ENCODE measurements around the gene DDIT4. TPM values are rescaled to one million over a fixed set of nuclear protein-coding genes. Genes with fewer than 3 reads are reported as not detected.

Gene DDIT4
- total RNA-seq, 1 experiment from 2014 or later: 326 TPM

GRCh38 chr10:72320676-72321247, 47.0 kb downstream of the DDIT4 start:
- Mint-ChIP-seq H3K27ac (ENCODE audit: unreplicated experiment) (peak overlapping the region; percentile 98), H3K36me3 (ENCODE audit: insufficient read depth, unreplicated experiment) (peaks cover 48% of the 10 kb centered on the region), H3K4me1 (ENCODE audit: low read depth, unreplicated experiment) (peaks cover 83% of the 10 kb centered on the region), H3K27me3 (ENCODE audit: unreplicated experiment) (no peaks in the 10 kb centered on the region), H3K4me3 (ENCODE audit: low read depth, unreplicated experiment) (peak overlapping the region; percentile 46), H3K9me3 (ENCODE audit: low read depth, unreplicated experiment) (no peaks in the 10 kb centered on the region)
- TF ChIP-seq CTCF (IDR thresholded peaks at IDR 0.05; ENCODE audit: unreplicated experiment): no peak
- BruUV-seq (replicated peaks): no TSS peak
- intact Hi-C loops (cut with micrococcal nuclease; ENCODE audit: unreplicated experiment): loop anchor here (2.0 kb wide), 1 partner anchor 28 kb away; no protein-coding TSS in a partner anchor
- peak; percentile 82 for DNase-seq
- CTCF ChIA-PET: interaction anchor here (0.6 to 4.3 kb wide), 9 partner anchors 9 to 711 kb away, joined by 3 to 53 read pairs (median 13); partner anchors contain the start of gene DDIT4

DNA sequence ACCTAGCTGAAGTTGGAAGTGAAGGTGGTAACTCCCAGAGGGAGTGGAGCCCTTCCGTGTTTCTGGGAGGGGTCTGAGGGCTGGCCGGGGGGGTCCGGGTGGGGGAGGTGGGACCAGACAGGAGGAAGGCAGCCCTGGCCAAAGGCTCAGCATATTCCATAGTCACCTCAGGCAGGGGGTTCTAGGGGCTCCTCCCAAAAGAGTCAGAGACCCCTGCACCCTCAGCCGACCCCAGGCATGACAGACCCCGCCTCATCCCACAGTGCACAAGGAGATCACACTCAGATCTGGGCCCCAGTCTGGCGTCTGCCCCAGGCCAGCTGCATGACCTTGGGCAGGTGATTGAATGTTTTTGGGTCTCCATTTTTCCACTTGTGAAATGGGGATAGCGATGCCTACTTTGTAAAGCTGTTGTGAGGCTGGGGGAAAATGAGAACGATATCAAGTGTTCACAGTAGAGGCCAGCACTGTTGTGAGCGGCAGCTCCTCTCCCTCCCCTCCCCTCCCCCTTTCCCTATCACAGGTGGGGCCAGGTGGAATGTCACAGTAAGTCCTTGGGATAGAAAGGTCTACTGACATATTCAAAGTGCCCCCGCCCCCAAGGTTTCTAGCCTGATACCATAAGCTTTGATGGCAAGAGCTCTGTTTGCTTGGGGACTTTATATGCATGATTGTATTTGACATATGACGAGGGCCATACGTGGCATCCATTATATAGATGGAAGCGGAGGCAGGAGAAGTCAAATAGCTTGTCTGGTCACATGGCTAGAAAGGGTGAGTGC, 47.7 kb downstream of the DDIT4 start:
- intact Hi-C loops (cut with micrococcal nuclease; ENCODE audit: unreplicated experiment): loop anchor here (2.0 kb wide), 1 partner anchor 29 kb away; no protein-coding TSS in a partner anchor
- peaks cover 76% of the 10 kb centered on the region for H3K4me1 Mint-ChIP-seq (ENCODE audit: low read depth, unreplicated experiment)
- TF ChIP-seq CTCF (IDR thresholded peaks at IDR 0.05; ENCODE audit: unreplicated experiment): no peak
- H3K9me3 Mint-ChIP-seq (ENCODE audit: low read depth, unreplicated experiment): no peaks in the 10 kb centered on the region
- peaks cover 46% of the 10 kb centered on the region for H3K36me3 Mint-ChIP-seq (ENCODE audit: insufficient read depth, unreplicated experiment)
- H3K4me3 Mint-ChIP-seq (ENCODE audit: low read depth, unreplicated experiment): peak overlapping the region; percentile 46
- no TSS peak for BruUV-seq (replicated peaks)
- no peak for DNase-seq
- CTCF ChIA-PET: interaction anchor here (0.6 to 4.3 kb wide), 11 partner anchors 8 to 712 kb away, joined by 3 to 53 read pairs (median 7); partner anchors contain the start of gene DDIT4
- H3K27ac Mint-ChIP-seq (ENCODE audit: unreplicated experiment): peak overlapping the region; percentile 98
- H3K27me3 Mint-ChIP-seq (ENCODE audit: unreplicated experiment): no peaks in the 10 kb centered on the region

DNA sequence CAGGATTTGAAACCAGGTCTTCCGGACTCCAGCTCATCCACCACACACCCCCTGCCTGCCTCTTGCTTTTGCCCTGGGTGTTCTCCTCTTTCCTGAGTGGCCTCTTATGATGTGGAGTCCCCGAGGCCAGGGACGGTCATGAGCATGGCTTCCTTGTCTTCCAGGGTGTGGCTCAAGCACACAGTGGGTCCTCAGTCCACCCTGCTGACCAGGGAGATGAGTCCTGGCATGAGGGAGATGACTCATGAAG, 48.2 kb downstream of the DDIT4 start:
- H3K27ac Mint-ChIP-seq (ENCODE audit: unreplicated experiment): peak overlapping the region; percentile 98
- no peaks in the 10 kb centered on the region for H3K9me3 Mint-ChIP-seq (ENCODE audit: low read depth, unreplicated experiment)
- H3K36me3 Mint-ChIP-seq (ENCODE audit: insufficient read depth, unreplicated experiment): peaks cover 51% of the 10 kb centered on the region
- CTCF ChIA-PET: interaction anchor here (0.6 to 4.3 kb wide), 7 partner anchors 8 to 66 kb away, joined by 3 to 53 read pairs (median 14); partner anchors contain the start of gene DDIT4
- peaks cover 72% of the 10 kb centered on the region for H3K4me1 Mint-ChIP-seq (ENCODE audit: low read depth, unreplicated experiment)
- BruUV-seq (replicated peaks): no TSS peak
- no peak overlapping the region for H3K4me3 Mint-ChIP-seq (ENCODE audit: low read depth, unreplicated experiment)
- intact Hi-C loops (cut with micrococcal nuclease; ENCODE audit: unreplicated experiment): no loop called here
- no peak for TF ChIP-seq CTCF (IDR thresholded peaks at IDR 0.05; ENCODE audit: unreplicated experiment)
- H3K27me3 Mint-ChIP-seq (ENCODE audit: unreplicated experiment): no peaks in the 10 kb centered on the region
- peak; percentile 50 for DNase-seq

DNA sequence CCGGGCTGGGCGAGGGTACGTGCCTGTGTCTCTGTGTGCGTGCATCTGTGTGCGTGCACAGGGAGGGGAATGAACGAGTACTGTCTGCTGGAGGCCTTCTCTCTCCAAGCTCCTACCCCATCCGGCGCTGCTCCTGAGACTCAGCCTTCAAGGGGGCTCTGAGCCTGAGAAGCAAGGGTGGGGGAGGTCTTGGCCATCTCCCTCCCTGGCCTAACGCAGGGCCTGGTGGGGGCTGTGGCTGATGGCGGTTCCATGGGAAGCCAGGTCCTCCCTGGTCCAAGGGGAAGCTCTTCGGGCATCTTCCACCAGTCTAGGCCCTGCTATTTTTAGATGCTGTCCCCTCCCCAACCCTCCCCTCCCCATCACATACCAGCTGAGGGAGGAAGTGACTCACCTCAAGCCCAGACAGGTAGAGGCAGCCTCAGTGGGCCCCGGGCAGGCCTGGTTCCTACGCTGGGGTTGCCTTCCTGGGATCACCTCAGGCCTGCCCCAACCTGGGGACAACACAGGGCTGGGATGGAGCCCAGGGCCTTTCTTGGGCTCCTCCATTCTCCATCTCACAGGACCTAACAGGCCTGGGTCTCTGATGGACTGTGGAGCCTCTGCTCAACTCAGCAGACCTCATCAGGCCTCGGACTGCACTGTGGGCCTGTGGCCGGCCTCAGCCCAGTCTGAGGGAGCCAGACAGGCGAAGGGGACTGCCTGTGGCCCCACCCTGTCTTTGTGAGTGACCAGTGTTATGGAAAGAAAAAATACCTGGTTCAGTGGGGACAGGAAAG, 48.7 kb downstream of the DDIT4 start:
- peak; percentile 56 for DNase-seq
- Mint-ChIP-seq H3K4me1 (ENCODE audit: low read depth, unreplicated experiment) (peaks cover 67% of the 10 kb centered on the region), H3K27me3 (ENCODE audit: unreplicated experiment) (no peaks in the 10 kb centered on the region), H3K36me3 (ENCODE audit: insufficient read depth, unreplicated experiment) (peaks cover 52% of the 10 kb centered on the region), H3K27ac (ENCODE audit: unreplicated experiment) (peak overlapping the region; percentile 98), H3K4me3 (ENCODE audit: low read depth, unreplicated experiment) (no peak overlapping the region), H3K9me3 (ENCODE audit: low read depth, unreplicated experiment) (no peaks in the 10 kb centered on the region)
- TF ChIP-seq CTCF (IDR thresholded peaks at IDR 0.05; ENCODE audit: unreplicated experiment): no peak
- BruUV-seq (replicated peaks): no TSS peak
- intact Hi-C loops (cut with micrococcal nuclease; ENCODE audit: unreplicated experiment): no loop called here
- CTCF ChIA-PET: interaction anchor here (0.6 to 4.3 kb wide), 6 partner anchors 7 to 67 kb away, joined by 3 to 53 read pairs (median 18); partner anchors contain the start of gene DDIT4
